GM19372 (cell line): ENCODE data around the gene CHD2.

ENCODE experiments used
- ATAC-seq: cut with Tn5 transposase; IDR thresholded peaks from one replicate; pipeline ENCODE4 v1.9.1; 2021; ENCODE audit warnings: mild to moderate bottlenecking, low read depth, moderate library complexity; ENCODE audit not compliant: unreplicated experiment

The CHD2 gene

GRCh38 chr15:93076217-93076616 lies 176.1 kb downstream of the CHD2 start:
- ATAC-seq = no peak

- no peak for ATAC-seq
These were observed 176.8 kb downstream of the CHD2 start for GRCh38 chr15:93076875-93077274.
